Glutamatergic neuron (in vitro differentiated cells): Measurements from ENCODE around the gene TPD52L3. TPM values are rescaled to one million over a fixed set of nuclear protein-coding genes. Genes with fewer than 3 reads are reported as not detected.

Experiments used
- DNase-seq: peaks from one replicate; pipeline ENCODE4 v3.0.0; 2022
- H3K27ac Mint-ChIP-seq: one replicate; pipeline ENCODE4 v1.8.0; 2020; ENCODE audit warnings: mild to moderate bottlenecking, mixed read lengths, inconsistent platforms; ENCODE audit not compliant: unreplicated experiment
- H3K27me3 Mint-ChIP-seq: one replicate; pipeline ENCODE4 v1.8.0; 2020; ENCODE audit warnings: mild to moderate bottlenecking, moderate library complexity, mixed read lengths, inconsistent platforms; ENCODE audit not compliant: unreplicated experiment
- H3K36me3 Mint-ChIP-seq: one replicate; pipeline ENCODE4 v1.8.0; 2020; ENCODE audit warnings: mild to moderate bottlenecking, mixed read lengths, inconsistent platforms; ENCODE audit not compliant: unreplicated experiment
- H3K4me1 Mint-ChIP-seq: one replicate; pipeline ENCODE4 v1.8.0; 2020; ENCODE audit warnings: mild to moderate bottlenecking, low read depth, mixed read lengths, inconsistent platforms; ENCODE audit not compliant: unreplicated experiment
- H3K4me3 Mint-ChIP-seq: one replicate; pipeline ENCODE4 v1.8.0; 2020; ENCODE audit warnings: mild to moderate bottlenecking, mixed read lengths, inconsistent platforms; ENCODE audit not compliant: unreplicated experiment
- H3K9me3 Mint-ChIP-seq: one replicate; pipeline ENCODE4 v1.8.0; 2020; ENCODE audit warnings: mild to moderate bottlenecking, moderate library complexity, mixed read lengths, inconsistent platforms; ENCODE audit not compliant: unreplicated experiment
- CTCF ChIP-seq: fragments of 200-600 bp; sonication (generic); IDR thresholded peaks from one replicate; pipeline ENCODE4 v1.5.0; 2021; ENCODE audit not compliant: partially characterized antibody, unreplicated experiment
- total RNA-seq: library from RNA; stranded (reverse); fragmentation: NEBNext Ultra II Directional; extraction: Animal tissue kit (Norgen Biotek cat#: 25700); gene quantifications from one replicate; pipeline ENCODE4 v1.2.1, GENCODE V29; 2021; ENCODE audit not compliant: unreplicated experiment

TPD52L3 gene
- total RNA-seq, 1 donor from 2014 or later: not detected

- TF ChIP-seq CTCF: no peak
- Mint-ChIP-seq H3K4me1 (no peaks in the 10 kb centered on the region), H3K27me3 (peaks cover 2% of the 10 kb centered on the region), H3K36me3 (peaks cover 3% of the 10 kb centered on the region), H3K9me3 (no peaks in the 10 kb centered on the region), H3K27ac (no peak overlapping the region), H3K4me3 (no peak overlapping the region)
- DNase-seq: no peak
Observed at GRCh38 chr9:6368831-6369230, 40.7 kb downstream of the TPD52L3 start.

Other genes with a start within 250 kb of the TPD52L3 start
- gene IL33, start 112.6 kb upstream of the TPD52L3 start, total RNA-seq: not detected
- 54.2 TPM for gene UHRF2, start 84.8 kb downstream of the TPD52L3 start, total RNA-seq